Thyroid gland (tissue), 4 donors: Measurements from ENCODE around the gene TXLNB. TPM values are rescaled to one million over a fixed set of nuclear protein-coding genes. Genes with fewer than 3 reads are reported as not detected.

Source experiments
- DNase-seq, 2 donors: peaks; one replicate each; pipeline ENCODE4 v3.0.0-alpha.2; 2019
- H3K27ac ChIP-seq, 3 donors: fragments of 200-600 bp; sonication (generic); 1 replicate in 2 of 3; 2 replicates in 1 of 3; pipeline ENCODE4 v1.5.1; 2016 to 2019; ENCODE audit warnings: mild to moderate bottlenecking in 1 of 3, moderate library complexity in 1 of 3
- H3K27me3 ChIP-seq: fragments of 200-600 bp; sonication (generic); one replicate; pipeline ENCODE4 v1.5.1; 2019
- H3K36me3 ChIP-seq, 2 donors: fragments of 200-600 bp; sonication (generic); one replicate each; pipeline ENCODE4 v1.5.1; 2016 to 2019
- H3K4me1 ChIP-seq, 2 donors: fragments of 200-600 bp; sonication (generic); one replicate each; pipeline ENCODE4 v1.5.1; 2017 to 2019
- H3K4me3 ChIP-seq, 3 donors: fragments of 200-600 bp; sonication (generic); replicated peaks in 1 of 3; 1 replicate in 2 of 3; 2 replicates in 1 of 3; pipeline ENCODE4 v1.5.1; 2016; ENCODE audit warnings: mild to moderate bottlenecking in 1 of 3
- H3K9me3 ChIP-seq: fragments of 200-600 bp; sonication (generic); one replicate; pipeline ENCODE4 v1.5.1; 2017
- CTCF ChIP-seq, 6 experiments: fragments of 200-600 bp in 3 of 6; fragments of 450-650 bp in 3 of 6; sonication (generic) in 3 of 6; IDR thresholded peaks; one replicate each; pipeline ENCODE4 v1.5.1; 2016 to 2019; ENCODE audit warnings: antibody characterized with exemption in 6 of 6, mild to moderate bottlenecking in 2 of 6, inconsistent platforms in 1 of 6, moderate library complexity in 1 of 6
- POLR2A ChIP-seq, 2 donors: fragments of 450-650 bp; IDR thresholded peaks; one replicate each; pipeline ENCODE4 v1.6.1; 2017; ENCODE audit warnings: antibody characterized with exemption in 2 of 2, mild to moderate bottlenecking in 2 of 2, moderate library complexity in 1 of 2
- WGBS, 2 donors: methylation state at CpG; one replicate each; pipeline ENCODE4 v1.1.5; 2017; 5-methylcytosine and 5-hydroxymethylcytosine counted together
- intact Hi-C: fragments of 100-400 bp; cut with DNase I; formaldehyde crosslinking; loops from one replicate; pipeline ENCODE4 v1.15.1; 2023
- total RNA-seq, 4 donors: library from RNA; depleted of rRNA; stranded (reverse); fragments of >200 nt; gene quantifications; one replicate each; pipeline ENCODE4 v1.2.3, GENCODE V29; 2016

TXLNB gene
- total RNA-seq, 4 donors from 2014 or later, result 0.17 to 1.3 (median 0.32) TPM

GRCh38 chr6:139262519-139263300 is 29.1 kb downstream of the TXLNB start:
- Histone ChIP-seq H3K4me3 (no peak overlapping the region), H3K27me3 (no peaks in the 10 kb centered on the region), H3K9me3 (no peaks in the 10 kb centered on the region), H3K27ac (no peak overlapping the region), H3K36me3 (no peaks in the 10 kb centered on the region), H3K4me1 (no peaks in the 10 kb centered on the region)
- TF ChIP-seq CTCF (IDR thresholded peaks at IDR 0.05) (no peak), POLR2A (IDR thresholded peaks at IDR 0.05) (no peak)
- 55 to 63% methylated on average over 13 of the region's 13 CpGs for WGBS, 2 donors
- intact Hi-C loops, result no loop called here
- DNase-seq, result no peak

- WGBS, 2 donors, result 77 to 84% methylated on average over 5 of the region's 5 CpGs
- no peaks in the 10 kb centered on the region for H3K4me1 ChIP-seq
Observed at GRCh38 chr6:139257821-139258398, 33.9 kb downstream of the TXLNB start.

GRCh38 chr6:139257291-139257690 is 34.5 kb downstream of the TXLNB start:
- no peaks in the 10 kb centered on the region for H3K4me1 ChIP-seq
- no peak for DNase-seq
- H3K4me3 ChIP-seq, result no peak overlapping the region
- TF ChIP-seq CTCF (IDR thresholded peaks at IDR 0.05), result no peak
- TF ChIP-seq POLR2A (IDR thresholded peaks at IDR 0.05), result no peak
- intact Hi-C loops, result no loop called here
- no peaks in the 10 kb centered on the region for H3K36me3 ChIP-seq
- H3K27me3 ChIP-seq, result no peaks in the 10 kb centered on the region
- H3K9me3 ChIP-seq, result no peaks in the 10 kb centered on the region
- H3K27ac ChIP-seq, result no peak overlapping the region
- 92 to 94% methylated on average over 3 of the region's 3 CpGs for WGBS, 2 donors

More at GRCh38 chr6:139257821-139258398, 33.9 kb downstream of the TXLNB start:
- no peaks in the 10 kb centered on the region for H3K9me3 ChIP-seq
- H3K27me3 ChIP-seq, result no peaks in the 10 kb centered on the region
- no peak overlapping the region for H3K27ac ChIP-seq
- intact Hi-C loops, result no loop called here
- H3K36me3 ChIP-seq, result no peaks in the 10 kb centered on the region
- TF ChIP-seq CTCF (IDR thresholded peaks at IDR 0.05) (no peak), POLR2A (IDR thresholded peaks at IDR 0.05) (no peak)
- DNase-seq, result no peak
- H3K4me3 ChIP-seq, result no peak overlapping the region

- DNase-seq, result no peak
- no peak for TF ChIP-seq POLR2A (IDR thresholded peaks at IDR 0.05)
- no peak for TF ChIP-seq CTCF (IDR thresholded peaks at IDR 0.05)
- no peaks in the 10 kb centered on the region for H3K4me1 ChIP-seq
- no peaks in the 10 kb centered on the region for H3K36me3 ChIP-seq
- WGBS, 2 donors, result 65 to 71% methylated on average over 3 of the region's 3 CpGs
- intact Hi-C loops, result no loop called here
- no peaks in the 10 kb centered on the region for H3K27me3 ChIP-seq
- no peaks in the 10 kb centered on the region for H3K9me3 ChIP-seq
- H3K4me3 ChIP-seq, result no peak overlapping the region
- no peak overlapping the region for H3K27ac ChIP-seq
Observed at GRCh38 chr6:139256087-139256486, 35.7 kb downstream of the TXLNB start.

GRCh38 chr6:139254196-139254595 is 37.6 kb downstream of the TXLNB start:
- H3K36me3 ChIP-seq, result no peaks in the 10 kb centered on the region
- H3K4me1 ChIP-seq, result no peaks in the 10 kb centered on the region
- H3K9me3 ChIP-seq, result no peaks in the 10 kb centered on the region
- H3K27me3 ChIP-seq, result no peaks in the 10 kb centered on the region
- DNase-seq, result no peak
- 87 to 95% methylated on average over 2 of the region's 2 CpGs for WGBS, 2 donors
- no peak overlapping the region for H3K4me3 ChIP-seq
- no peak overlapping the region for H3K27ac ChIP-seq
- intact Hi-C loops, result no loop called here
- TF ChIP-seq CTCF (IDR thresholded peaks at IDR 0.05) (no peak), POLR2A (IDR thresholded peaks at IDR 0.05) (no peak)
